ENCODE data around the gene COL13A1.

The COL13A1 gene

DNA sequence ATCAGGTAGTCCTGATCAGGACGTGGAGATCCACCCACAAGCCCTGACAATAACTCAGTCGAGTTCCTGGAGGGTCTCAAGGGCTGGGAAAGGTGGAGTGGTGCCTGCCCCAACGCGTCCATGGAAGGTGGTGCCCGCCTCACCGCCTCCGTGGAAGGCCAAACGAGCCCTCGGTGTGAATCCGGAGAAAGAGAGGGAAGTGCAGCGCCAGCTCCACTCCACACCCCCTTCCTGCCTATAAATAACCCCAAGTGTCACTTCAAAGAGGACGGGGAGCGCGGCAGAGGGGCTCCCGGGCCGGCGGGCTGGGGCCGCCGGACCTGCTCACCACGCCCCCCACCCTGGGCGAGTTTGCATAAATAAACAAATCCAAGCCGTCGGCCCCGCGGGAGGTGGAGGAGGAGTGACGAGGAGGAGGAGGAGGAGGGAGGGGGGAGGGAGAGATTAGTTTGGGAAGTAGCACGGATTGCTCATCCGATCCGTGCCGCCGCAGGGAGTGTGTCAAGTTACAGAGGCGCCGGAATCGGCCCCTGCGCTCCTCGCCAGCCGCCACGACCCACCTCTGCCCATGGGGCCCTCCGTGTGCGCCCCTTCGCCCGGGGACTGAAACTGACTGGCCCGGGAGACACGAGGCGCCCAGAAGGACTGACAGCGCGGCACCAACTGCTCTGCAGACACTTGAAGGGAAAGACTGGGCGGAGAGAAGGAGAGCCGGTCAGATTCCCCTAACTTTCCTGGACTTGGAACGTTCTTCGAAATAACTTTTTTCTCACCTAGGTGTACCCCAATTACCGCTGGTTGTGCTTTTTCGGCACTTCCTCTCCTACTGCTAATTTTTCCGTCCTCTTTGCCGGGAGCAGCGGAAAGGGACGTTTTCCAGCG, at the start of gene COL13A1:
Gene COL13A1 (plus strand): TSS at position 473 of the 882 bp plus-strand sequence. CDS start 518 bp downstream, outside the sequence.
- Histone ChIP-seq H3K36me3 (ENCODE audit: low read depth) (no peaks in the 10 kb centered on the region), H3K27ac (ENCODE audit: poor library complexity, severe bottlenecking) (no peak within 1 kb of the TSS), H3K4me3 (ENCODE audit: severe bottlenecking) (peak within 1 kb of the TSS; percentile 29), H3K27me3 (ENCODE audit: insufficient read depth, poor library complexity, severe bottlenecking) (no peaks in the 10 kb centered on the region), H3K4me1 (ENCODE audit: insufficient read depth, poor library complexity, severe bottlenecking) (no peaks in the 10 kb centered on the region), H3K9me3 (ENCODE audit: severe bottlenecking) (no peaks in the 10 kb centered on the region)
- DNase-seq (ENCODE audit: low spot score) = peak; percentile 77
- TF ChIP-seq CTCF (IDR thresholded peaks at IDR 0.05; ENCODE audit: poor library complexity, severe bottlenecking) = no peak
- ATAC-seq (ENCODE audit: low read depth) = peak; percentile 66

DNA sequence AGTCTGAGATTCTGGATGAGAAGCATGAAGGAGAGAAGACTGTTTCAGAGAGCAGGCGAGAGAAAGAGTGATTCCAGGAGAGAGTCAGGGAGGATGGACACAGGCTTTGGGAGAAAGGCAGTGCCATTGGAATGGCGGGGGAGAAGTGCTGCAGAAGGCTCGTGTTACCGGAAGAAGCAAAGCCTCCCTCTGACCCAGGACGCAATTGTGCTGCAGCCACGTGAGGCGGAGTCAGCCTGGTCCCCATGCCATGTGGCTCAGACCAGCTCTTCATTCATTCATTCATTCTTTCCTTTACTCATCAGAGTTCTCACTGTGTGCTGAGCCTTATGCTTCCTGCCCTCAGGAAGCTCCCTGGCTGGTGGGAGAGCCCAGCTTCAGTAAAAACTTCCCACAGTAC, 49.2 kb upstream of the COL13A1 start:
- H3K36me3 ChIP-seq (ENCODE audit: low read depth) = no peaks in the 10 kb centered on the region
- no peak for ATAC-seq (ENCODE audit: low read depth)
- H3K27ac ChIP-seq (ENCODE audit: poor library complexity, severe bottlenecking) = no peak overlapping the region
- H3K4me1 ChIP-seq (ENCODE audit: insufficient read depth, poor library complexity, severe bottlenecking) = no peaks in the 10 kb centered on the region
- no peak for DNase-seq (ENCODE audit: low spot score)
- no peak overlapping the region for H3K4me3 ChIP-seq (ENCODE audit: severe bottlenecking)
- H3K9me3 ChIP-seq (ENCODE audit: severe bottlenecking) = no peaks in the 10 kb centered on the region
- TF ChIP-seq CTCF (IDR thresholded peaks at IDR 0.05; ENCODE audit: poor library complexity, severe bottlenecking) = no peak
- no peaks in the 10 kb centered on the region for H3K27me3 ChIP-seq (ENCODE audit: insufficient read depth, poor library complexity, severe bottlenecking)

DNA sequence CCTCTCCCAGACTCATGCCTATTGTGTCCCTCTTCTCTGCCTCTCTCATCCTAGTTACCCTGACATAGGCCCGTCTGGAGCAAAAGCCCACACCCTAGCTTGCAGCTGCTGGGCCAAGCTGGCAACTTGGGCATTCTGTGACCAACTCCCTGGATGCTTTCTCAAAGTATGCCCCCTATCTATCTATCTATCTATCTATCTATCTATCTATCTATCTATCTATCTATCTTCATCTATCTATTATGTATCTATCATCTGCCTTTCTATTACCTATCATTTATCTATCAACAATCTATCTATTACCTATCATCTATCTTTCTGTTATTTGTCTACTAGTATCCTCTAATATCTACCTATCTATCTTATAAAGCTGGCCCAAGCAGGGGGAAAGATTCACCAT, 45.4 kb upstream of the COL13A1 start:
- ATAC-seq (ENCODE audit: low read depth) (no peak), DNase-seq (ENCODE audit: low spot score) (no peak)
- TF ChIP-seq CTCF (IDR thresholded peaks at IDR 0.05; ENCODE audit: poor library complexity, severe bottlenecking) = no peak
- Histone ChIP-seq H3K4me3 (ENCODE audit: severe bottlenecking) (no peak overlapping the region), H3K27ac (ENCODE audit: poor library complexity, severe bottlenecking) (no peak overlapping the region), H3K9me3 (ENCODE audit: severe bottlenecking) (no peaks in the 10 kb centered on the region), H3K4me1 (ENCODE audit: insufficient read depth, poor library complexity, severe bottlenecking) (no peaks in the 10 kb centered on the region), H3K36me3 (ENCODE audit: low read depth) (no peaks in the 10 kb centered on the region), H3K27me3 (ENCODE audit: insufficient read depth, poor library complexity, severe bottlenecking) (no peaks in the 10 kb centered on the region)

- Histone ChIP-seq H3K4me1 (ENCODE audit: insufficient read depth, poor library complexity, severe bottlenecking) (no peaks in the 10 kb centered on the region), H3K27ac (ENCODE audit: poor library complexity, severe bottlenecking) (no peak overlapping the region), H3K27me3 (ENCODE audit: insufficient read depth, poor library complexity, severe bottlenecking) (no peaks in the 10 kb centered on the region), H3K36me3 (ENCODE audit: low read depth) (no peaks in the 10 kb centered on the region), H3K9me3 (ENCODE audit: severe bottlenecking) (no peaks in the 10 kb centered on the region), H3K4me3 (ENCODE audit: severe bottlenecking) (no peak overlapping the region)
- ATAC-seq (ENCODE audit: low read depth) = no peak
- no peak for DNase-seq (ENCODE audit: low spot score)
- no peak for TF ChIP-seq CTCF (IDR thresholded peaks at IDR 0.05; ENCODE audit: poor library complexity, severe bottlenecking)
Measured at GRCh38 chr10:69757206-69757552, 44.5 kb upstream of the COL13A1 start.
